Left lung (tissue), 10 donors: ENCODE measurements around the gene FPR2. TPM values are rescaled to one million over a fixed set of nuclear protein-coding genes. Genes with fewer than 3 reads are reported as not detected.

Source experiments
- ATAC-seq: fragments of 200-7000 bp; cut with Tn5 transposase; one replicate; pipeline ENCODE4 v1.9.1; 2020; ENCODE audit warnings: moderate library complexity
- DNase-seq, 4 donors: peaks; one replicate each; pipeline ENCODE4 v3.0.0-alpha.2; 2013 to 2020
- H3K27ac ChIP-seq, 2 donors: fragments of 200-600 bp; sonication (generic) in 1 of 2; one replicate each; pipeline versions ENCODE4 v1.5.0 to v1.8.0; 2020 to 2021
- H3K27me3 ChIP-seq, 2 donors: fragments of 200-600 bp; sonication (generic) in 1 of 2; one replicate each; pipeline versions ENCODE4 v1.5.0 to v1.8.0; 2020 to 2021
- H3K36me3 ChIP-seq, 2 donors: fragments of 200-600 bp; sonication (generic) in 1 of 2; one replicate each; pipeline versions ENCODE4 v1.5.0 to v1.8.0; 2020 to 2021
- H3K4me1 ChIP-seq, 2 donors: fragments of 200-600 bp; one replicate each; pipeline ENCODE4 v1.8.0; 2021
- H3K4me3 ChIP-seq, 2 donors: fragments of 200-600 bp; sonication (generic) in 1 of 2; one replicate each; pipeline versions ENCODE4 v1.5.0 to v1.8.0; 2020 to 2021; ENCODE audit warnings: mild to moderate bottlenecking in 1 of 2
- H3K9me3 ChIP-seq, 2 donors: fragments of 200-600 bp; sonication (generic) in 1 of 2; one replicate each; pipeline versions ENCODE4 v1.5.0 to v1.8.0; 2020 to 2021
- intact Hi-C, 2 donors: fragments of 100-400 bp; cut with DNase I; formaldehyde crosslinking; loops; one replicate each; pipeline versions ENCODE4 v1.11.2 to v1.14.2; 2022
- polyA plus RNA-seq, 6 donors: library from polyadenylated mRNA; unstranded; fragments of 120-200 nt; gene quantifications; one replicate each; pipeline ENCODE4 v1.2.1, GENCODE V29; 2013; ENCODE audit not compliant: insufficient read length in 6 of 6
- total RNA-seq, 2 donors: library from RNA; stranded (reverse); fragmentation: NEBNext Ultra II Directional; extraction: Animal tissue kit (Norgen Biotek cat#: 25700); gene quantifications; one replicate each; pipeline ENCODE4 v1.2.1, GENCODE V29; 2021
- TF ChIP-seq, protein P1 (sequence below), 2 donors: fragments of 200-600 bp; sonication (generic) in 1 of 2; IDR thresholded peaks; one replicate each; pipeline versions ENCODE4 v1.5.0 to v1.8.0; 2021; ENCODE audit warnings: antibody characterized with exemption in 2 of 2
- donor health status: DM: no; HTN: yes; CAD: no.
- donor health status: DM: no; HTN: no; CAD: no.

FPR2 gene
- total and polyA plus RNA-seq, 8 donors = 0.14 to 41.7 (median 0.29) TPM

DNA sequence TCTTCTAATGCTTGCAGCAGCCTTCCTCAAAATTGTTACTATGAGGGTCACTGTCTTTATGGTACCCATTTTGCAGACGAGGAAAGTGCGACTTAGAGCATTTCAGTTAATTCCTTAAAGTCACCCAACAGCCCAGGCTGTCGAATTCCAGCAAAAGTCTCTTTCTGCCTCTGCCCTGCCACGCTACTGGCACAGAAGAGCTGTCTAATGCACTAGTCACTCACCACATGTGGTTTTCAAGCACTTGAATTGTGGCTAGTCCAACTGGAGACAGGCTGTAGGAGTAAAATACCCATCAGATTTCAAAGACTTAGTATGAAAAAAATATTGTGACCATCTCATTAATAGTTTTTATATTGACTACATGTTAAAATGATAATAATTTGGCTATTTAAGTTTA is 11.0 kb upstream of the FPR2 start:
- DNase-seq (no peak), ATAC-seq (no peak)
- Histone ChIP-seq H3K9me3 (no peaks in the 10 kb centered on the region), H3K27me3 (no peaks in the 10 kb centered on the region), H3K27ac (peak overlapping the region in 1 of 2 donors; percentile 92), H3K36me3 (peaks cover 0 to 34% of the 10 kb centered on the region in 2 donors), H3K4me3 (peak overlapping the region in 1 of 2 donors; percentile 56), H3K4me1 (peaks cover 0 to 38% of the 10 kb centered on the region in 2 donors)
- TF ChIP-seq, protein P1, sequence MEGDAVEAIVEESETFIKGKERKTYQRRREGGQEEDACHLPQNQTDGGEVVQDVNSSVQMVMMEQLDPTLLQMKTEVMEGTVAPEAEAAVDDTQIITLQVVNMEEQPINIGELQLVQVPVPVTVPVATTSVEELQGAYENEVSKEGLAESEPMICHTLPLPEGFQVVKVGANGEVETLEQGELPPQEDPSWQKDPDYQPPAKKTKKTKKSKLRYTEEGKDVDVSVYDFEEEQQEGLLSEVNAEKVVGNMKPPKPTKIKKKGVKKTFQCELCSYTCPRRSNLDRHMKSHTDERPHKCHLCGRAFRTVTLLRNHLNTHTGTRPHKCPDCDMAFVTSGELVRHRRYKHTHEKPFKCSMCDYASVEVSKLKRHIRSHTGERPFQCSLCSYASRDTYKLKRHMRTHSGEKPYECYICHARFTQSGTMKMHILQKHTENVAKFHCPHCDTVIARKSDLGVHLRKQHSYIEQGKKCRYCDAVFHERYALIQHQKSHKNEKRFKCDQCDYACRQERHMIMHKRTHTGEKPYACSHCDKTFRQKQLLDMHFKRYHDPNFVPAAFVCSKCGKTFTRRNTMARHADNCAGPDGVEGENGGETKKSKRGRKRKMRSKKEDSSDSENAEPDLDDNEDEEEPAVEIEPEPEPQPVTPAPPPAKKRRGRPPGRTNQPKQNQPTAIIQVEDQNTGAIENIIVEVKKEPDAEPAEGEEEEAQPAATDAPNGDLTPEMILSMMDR (IDR thresholded peaks at IDR 0.05) = no peak
- intact Hi-C loops = no loop called here

DNA sequence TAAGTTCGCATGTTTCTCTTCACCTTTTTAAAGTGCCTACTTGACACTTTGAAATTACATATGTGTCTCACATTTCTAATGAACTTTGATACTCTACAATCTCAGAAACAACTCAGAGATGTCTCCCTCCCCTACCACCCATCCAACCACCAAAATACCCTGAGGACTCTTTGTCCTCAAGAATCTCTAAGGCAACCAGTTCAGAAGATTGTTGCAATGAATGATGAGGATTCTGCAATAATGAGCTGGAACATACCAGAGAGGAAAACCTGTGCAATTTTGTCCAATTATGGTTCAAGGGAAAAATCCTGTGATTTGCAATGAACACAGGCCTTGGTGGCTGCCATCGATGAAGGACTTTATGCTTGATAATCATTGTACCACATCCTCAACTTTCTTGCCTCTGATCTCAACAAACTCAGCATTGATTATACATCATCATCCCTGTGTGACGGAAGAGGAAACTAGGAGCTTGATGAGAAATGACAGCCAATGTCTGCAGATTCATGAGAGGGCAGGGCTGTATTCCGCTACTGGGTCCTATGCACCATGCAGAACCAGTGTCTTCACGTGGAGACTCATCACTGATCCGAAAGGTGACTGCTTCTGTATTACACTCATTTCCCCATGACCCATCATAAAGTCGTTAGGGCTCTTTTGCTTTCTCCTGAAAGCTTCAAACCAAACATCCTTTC is 10.4 kb upstream of the FPR2 start:
- DNase-seq (no peak), ATAC-seq (no peak)
- Histone ChIP-seq H3K4me3 (peak overlapping the region in 1 of 2 donors; percentile 56), H3K9me3 (no peaks in the 10 kb centered on the region), H3K4me1 (peaks cover 0 to 44% of the 10 kb centered on the region in 2 donors), H3K27ac (peak overlapping the region in 1 of 2 donors; percentile 92), H3K36me3 (peaks cover 0 to 29% of the 10 kb centered on the region in 2 donors), H3K27me3 (no peaks in the 10 kb centered on the region)
- intact Hi-C loops = no loop called here
- TF ChIP-seq, protein P1 (IDR thresholded peaks at IDR 0.05) = no peak

DNA sequence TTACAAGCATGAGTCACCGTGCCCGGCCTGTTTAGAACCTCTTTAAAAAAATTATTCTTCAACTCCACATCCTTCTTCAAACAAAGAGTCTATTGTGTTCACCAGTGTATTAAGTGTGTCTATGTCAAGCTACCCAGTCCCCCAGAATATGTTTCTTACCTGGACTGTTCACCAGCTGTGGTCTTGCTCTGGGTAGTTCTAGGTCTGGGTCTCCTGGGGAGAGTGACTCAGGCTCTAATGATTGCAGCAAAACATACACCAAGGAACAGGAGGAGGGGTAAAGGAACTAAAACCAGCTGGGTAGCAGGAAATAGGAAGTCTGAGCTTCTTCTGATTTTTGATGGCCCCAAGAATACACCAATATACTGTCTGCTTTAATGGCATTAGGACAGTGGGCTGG is 9.3 kb upstream of the FPR2 start, which contains the start of gene FPR1:
TSS of gene FPR1 (minus strand) at position 224 of the 400 bp plus-strand sequence. CDS start 4,884 bp downstream, outside the sequence.
- ATAC-seq (peak; percentile 85), DNase-seq (no peak)
- Histone ChIP-seq H3K4me1 (peaks cover 0 to 48% of the 10 kb centered on the region in 2 donors), H3K36me3 (peaks cover 0 to 17% of the 10 kb centered on the region in 2 donors), H3K4me3 (peak within 1 kb of the TSS in 1 of 2 donors; percentile 56), H3K27ac (peak within 1 kb of the TSS; percentile 51 to 92), H3K9me3 (no peaks in the 10 kb centered on the region), H3K27me3 (no peaks in the 10 kb centered on the region)
- intact Hi-C loops = no loop called here
- TF ChIP-seq, protein P1 (IDR thresholded peaks at IDR 0.05) = no peak

DNA sequence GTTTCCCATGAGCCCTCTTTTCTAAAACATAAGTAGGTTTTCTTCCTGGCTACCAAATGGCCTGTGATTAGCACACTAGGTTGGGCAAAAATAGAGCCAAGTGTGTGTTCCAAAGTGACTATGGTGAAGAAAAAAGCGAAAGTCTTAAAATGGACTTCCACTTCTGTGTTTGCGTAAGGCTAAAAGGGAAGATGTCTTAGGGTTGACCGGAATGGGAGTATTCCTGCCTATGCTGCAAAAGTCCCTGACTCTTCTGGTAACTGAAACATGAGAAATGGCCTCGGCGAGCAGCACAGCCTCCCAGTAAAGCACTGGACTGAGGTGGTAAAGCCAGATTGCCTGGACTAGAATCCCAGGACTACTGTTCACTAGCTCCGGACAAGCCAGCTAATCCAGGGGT is 6.9 kb upstream of the FPR2 start:
- Histone ChIP-seq H3K4me3 (no peak overlapping the region), H3K9me3 (no peaks in the 10 kb centered on the region), H3K4me1 (peaks cover 0 to 41% of the 10 kb centered on the region in 2 donors), H3K27ac (peak overlapping the region; percentile 26 to 92), H3K36me3 (no peaks in the 10 kb centered on the region), H3K27me3 (no peaks in the 10 kb centered on the region)
- TF ChIP-seq, protein P1 (IDR thresholded peaks at IDR 0.05) = no peak
- intact Hi-C loops = no loop called here
- ATAC-seq (peak; percentile 46), DNase-seq (no peak)

DNA sequence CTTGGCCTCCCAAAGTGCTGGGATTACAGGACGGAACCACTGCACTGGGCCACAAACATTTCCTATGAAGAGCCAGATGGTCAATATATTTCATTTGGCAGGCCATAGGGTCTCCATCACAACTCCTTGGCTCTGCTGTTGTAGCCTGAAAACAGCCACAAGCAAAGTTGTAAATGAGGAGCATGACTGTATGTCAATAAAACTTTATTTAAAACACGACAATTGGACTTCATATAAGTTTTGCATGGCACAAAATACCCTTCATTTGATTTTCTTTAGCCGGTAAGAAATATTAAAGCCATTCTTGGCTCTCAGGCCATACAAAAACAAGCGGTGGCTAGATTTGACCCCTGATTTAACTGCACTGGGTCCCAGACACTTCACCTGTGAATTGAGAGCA is 6.2 kb upstream of the FPR2 start:
- DNase-seq = no peak
- Histone ChIP-seq H3K27me3 (no peaks in the 10 kb centered on the region), H3K36me3 (no peaks in the 10 kb centered on the region), H3K4me3 (no peak overlapping the region), H3K9me3 (no peaks in the 10 kb centered on the region), H3K27ac (peak overlapping the region; percentile 19 to 92), H3K4me1 (peaks cover 0 to 41% of the 10 kb centered on the region in 2 donors)
- intact Hi-C loops = no loop called here
- no peak for ATAC-seq
- TF ChIP-seq, protein P1 (IDR thresholded peaks at IDR 0.05) = no peak
